WTC11 (cell line): ENCODE data around the gene PPM1K. TPM values are rescaled to one million over a fixed set of nuclear protein-coding genes. Genes with fewer than 3 reads are reported as not detected.

Experiments used
- ATAC-seq: fragments of 200-7000 bp; cut with Tn5 transposase; 2 replicates; pipeline ENCODE4 v1.10.0; 2021; ENCODE audit warnings: mild to moderate bottlenecking, moderate library complexity
- CTCF ChIA-PET: fragments of 300-600 bp; sonication (Branson Sonifier 250); formaldehyde crosslinking; loops from one replicate; lab custom pipeline; 2021; ENCODE audit warnings: antibody characterized with exemption; lab: Charles Lee
- POLR2A ChIA-PET: fragments of 350-600 bp; sonication (Branson Sonifier 250); formaldehyde crosslinking; loops from one replicate; lab custom pipeline; 2021; ENCODE audit warnings: antibody characterized with exemption; lab: Charles Lee
- DNase-seq: peaks from one replicate; pipeline ENCODE4 v3.0.0; 2021; ENCODE audit warnings: low spot score
- H3K27ac Mint-ChIP-seq: 2 replicates; pipeline ENCODE4 v1.8.0; 2021; ENCODE audit warnings: mixed read lengths
- H3K27me3 Mint-ChIP-seq: 2 replicates; pipeline ENCODE4 v1.8.0; 2021; ENCODE audit warnings: low read depth, mild to moderate bottlenecking, moderate library complexity, mixed read lengths
- H3K36me3 Mint-ChIP-seq: 2 replicates; pipeline ENCODE4 v1.8.0; 2021; ENCODE audit warnings: mixed read lengths
- H3K4me1 Mint-ChIP-seq: 2 replicates; pipeline ENCODE4 v1.8.0; 2022; ENCODE audit warnings: mixed read lengths
- H3K4me3 Mint-ChIP-seq: 2 replicates; pipeline ENCODE4 v1.8.0; 2021; ENCODE audit warnings: mild to moderate bottlenecking, moderate library complexity, mixed read lengths
- H3K9me3 Mint-ChIP-seq: 2 replicates; pipeline ENCODE4 v1.8.0; 2021; ENCODE audit warnings: mixed read lengths
- AR ChIP-seq: fragments of 250-450 bp; sonication (Bioruptor Pico); IDR thresholded peaks from 2 replicates; pipeline ENCODE4 v1.9.0; 2021; ENCODE audit warnings: mild to moderate bottlenecking
- CREB1 ChIP-seq: sonication (generic); formaldehyde crosslinking; IDR thresholded peaks from 2 replicates; pipeline ENCODE4 v1.8.0; 2023; ENCODE audit warnings: mild to moderate bottlenecking, missing genetic modification reagents
- CTCF ChIP-seq: fragments of 200-600 bp; IDR thresholded peaks from 2 replicates; pipeline ENCODE4 v1.8.0; 2022; ENCODE audit warnings: antibody characterized with exemption
- ELF4 ChIP-seq: sonication (generic); formaldehyde crosslinking; IDR thresholded peaks from 2 replicates; pipeline ENCODE4 v1.8.1; 2022; ENCODE audit warnings: low read depth, mild to moderate bottlenecking, moderate library complexity, missing genetic modification reagents
- GRHL2 ChIP-seq: fragments of 250-450 bp; sonication (Bioruptor Pico); IDR thresholded peaks from 2 replicates; pipeline ENCODE4 v1.8.0; 2022; ENCODE audit warnings: mild to moderate bottlenecking, moderate library complexity; ENCODE audit not compliant: insufficient replicate concordance, severe bottlenecking
- KAT7 ChIP-seq: sonication (generic); formaldehyde crosslinking; IDR thresholded peaks from 2 replicates; pipeline ENCODE4 v1.8.1; 2023; ENCODE audit warnings: missing genetic modification reagents, mild to moderate bottlenecking, borderline replicate concordance
- MAX ChIP-seq: sonication (generic); formaldehyde crosslinking; IDR thresholded peaks from 2 replicates; pipeline ENCODE4 v1.8.0; 2022; ENCODE audit warnings: mild to moderate bottlenecking, missing genetic modification reagents
- MXD4 ChIP-seq: fragments of 250-450 bp; sonication (Bioruptor Pico); IDR thresholded peaks from 2 replicates; pipeline ENCODE4 v1.8.0; 2021; ENCODE audit warnings: mild to moderate bottlenecking, moderate library complexity, borderline replicate concordance
- NFE2L1 ChIP-seq: sonication (generic); formaldehyde crosslinking; IDR thresholded peaks from 2 replicates; pipeline ENCODE4 v1.8.1; 2023; ENCODE audit warnings: missing genetic modification reagents
- STAT6 ChIP-seq: sonication (generic); formaldehyde crosslinking; conservative IDR thresholded peaks from 2 replicates; pipeline ENCODE4 v1.8.1; 2023; ENCODE audit warnings: mild to moderate bottlenecking, low read depth, missing genetic modification reagents, moderate library complexity
- TP53 ChIP-seq: sonication (generic); formaldehyde crosslinking; IDR thresholded peaks from 2 replicates; pipeline ENCODE4 v1.8.1; 2023; ENCODE audit warnings: mild to moderate bottlenecking, missing genetic modification reagents
- ZBTB21 ChIP-seq: sonication (generic); formaldehyde crosslinking; IDR thresholded peaks from 2 replicates; pipeline ENCODE4 v1.8.1; 2023; ENCODE audit warnings: mild to moderate bottlenecking, missing genetic modification reagents, borderline replicate concordance
- ZMAT4 ChIP-seq: fragments of 250-450 bp; sonication (Bioruptor Pico); IDR thresholded peaks from 2 replicates; pipeline ENCODE4 v1.9.0; 2021; ENCODE audit warnings: mild to moderate bottlenecking
- ZNF232 ChIP-seq: sonication (generic); formaldehyde crosslinking; IDR thresholded peaks from 2 replicates; pipeline ENCODE4 v1.8.0; 2022; ENCODE audit warnings: mild to moderate bottlenecking, missing genetic modification reagents
- ZNF396 ChIP-seq: fragments of 250-450 bp; sonication (Bioruptor Pico); IDR thresholded peaks from 2 replicates; pipeline ENCODE4 v1.8.0; 2021; ENCODE audit warnings: mild to moderate bottlenecking, moderate library complexity, borderline replicate concordance
- ZNF425 ChIP-seq: fragments of 250-450 bp; sonication (Bioruptor Pico); conservative IDR thresholded peaks from 2 replicates; pipeline ENCODE4 v1.9.0; 2021; ENCODE audit warnings: mild to moderate bottlenecking
- ZNF532 ChIP-seq: fragments of 250-450 bp; sonication (Bioruptor Pico); IDR thresholded peaks from 2 replicates; pipeline ENCODE4 v1.9.0; 2021; ENCODE audit warnings: mild to moderate bottlenecking, borderline replicate concordance
- total RNA-seq: library from RNA; stranded (reverse); gene quantifications from 3 replicates; pipeline ENCODE4 v1.2.3, GENCODE V29; 2021

Gene PPM1K
- total RNA-seq, 1 experiment from 2014 or later: 17.0 TPM

GRCh38 chr4:88255111-88255510 is 29.2 kb downstream of the PPM1K start:
- TF ChIP-seq ZNF425 (CRISPR knock-in tag) (no peak), GRHL2 (CRISPR knock-in tag) (no peak), ZNF532 (CRISPR knock-in tag) (no peak), NFE2L1 (CRISPR knock-in tag) (no peak), AR (CRISPR knock-in tag) (no peak), MAX (no peak), ZMAT4 (CRISPR knock-in tag) (no peak), TP53 (CRISPR knock-in tag) (no peak), KAT7 (CRISPR knock-in tag) (no peak), ZBTB21 (CRISPR knock-in tag) (no peak), ELF4 (no peak), ZNF396 (CRISPR knock-in tag) (no peak), CREB1 (CRISPR knock-in tag) (no peak), ZNF232 (no peak), MXD4 (CRISPR knock-in tag) (no peak), STAT6 (no peak), CTCF (no peak)
- H3K4me3 Mint-ChIP-seq: no peak overlapping the region
- no peak overlapping the region for H3K27ac Mint-ChIP-seq
- POLR2A ChIA-PET: no interaction called here
- ATAC-seq (no peak), DNase-seq (no peak)
- CTCF ChIA-PET: no interaction called here
- no peaks in the 10 kb centered on the region for H3K9me3 Mint-ChIP-seq
- no peaks in the 10 kb centered on the region for H3K36me3 Mint-ChIP-seq
- H3K4me1 Mint-ChIP-seq: no peaks in the 10 kb centered on the region
- no peaks in the 10 kb centered on the region for H3K27me3 Mint-ChIP-seq
